NOMO-1 treated with dmso at 0.1 percent for 144 hours (cell line): ENCODE data around the gene ANKRD40.
A peak's percentile ranks its signal among the peaks of the same experiment; 100 is the strongest.

Experiments used
- DNase-seq: peaks from one replicate; lab custom pipeline; 2025; ENCODE audit not compliant: unreplicated experiment; lab: John Stamatoyannopoulos, UW

Gene ANKRD40

DNA sequence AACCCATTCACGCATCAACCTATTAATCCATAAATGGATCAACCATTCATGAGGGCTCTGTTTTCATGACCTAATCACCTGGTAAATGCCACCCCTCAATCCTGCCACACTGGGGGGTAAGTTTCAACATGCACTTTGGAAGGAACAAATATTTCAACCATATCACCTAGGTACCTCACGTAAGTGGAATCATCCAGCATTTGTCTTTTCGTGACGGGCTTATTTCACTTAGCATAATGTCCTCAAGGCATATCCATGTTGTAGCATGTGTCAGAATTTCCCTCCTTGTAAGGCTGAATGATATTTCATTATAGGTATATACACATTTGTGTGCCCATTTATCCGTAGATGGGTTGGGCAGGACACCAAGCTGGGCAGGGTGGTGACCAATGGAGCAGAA is 35.6 kb downstream of the ANKRD40 start:
- no peak for DNase-seq

DNA sequence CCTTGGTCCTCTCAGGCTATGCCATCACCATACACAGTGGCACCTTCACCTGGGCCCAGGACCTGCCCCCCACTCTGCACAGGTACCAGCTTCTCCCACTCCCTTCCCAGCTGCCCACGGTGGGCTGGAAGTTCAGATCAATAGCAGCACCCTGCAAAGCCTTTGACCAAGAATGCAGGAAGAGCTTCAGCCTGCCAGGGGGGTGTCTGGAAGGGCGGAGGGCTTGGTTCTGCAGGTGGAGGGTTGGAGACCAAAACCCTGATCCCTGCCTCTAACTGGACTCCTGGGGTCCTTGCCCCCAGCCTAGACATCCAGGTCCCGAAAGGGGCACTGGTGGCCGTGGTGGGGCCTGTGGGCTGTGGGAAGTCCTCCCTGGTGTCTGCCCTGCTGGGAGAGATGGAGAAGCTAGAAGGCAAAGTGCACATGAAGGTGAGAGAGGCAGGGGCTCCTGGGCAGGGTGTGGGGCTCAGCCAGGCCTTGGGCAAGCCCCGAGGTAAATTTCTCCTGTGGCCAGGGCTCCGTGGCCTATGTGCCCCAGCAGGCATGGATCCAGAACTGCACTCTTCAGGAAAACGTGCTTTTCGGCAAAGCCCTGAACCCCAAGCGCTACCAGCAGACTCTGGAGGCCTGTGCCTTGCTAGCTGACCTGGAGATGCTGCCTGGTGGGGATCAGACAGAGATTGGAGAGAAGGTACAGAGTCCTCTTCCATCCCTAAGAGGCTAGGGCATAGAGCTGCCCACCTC is 38.7 kb downstream of the ANKRD40 start:
- DNase-seq, result no peak

DNA sequence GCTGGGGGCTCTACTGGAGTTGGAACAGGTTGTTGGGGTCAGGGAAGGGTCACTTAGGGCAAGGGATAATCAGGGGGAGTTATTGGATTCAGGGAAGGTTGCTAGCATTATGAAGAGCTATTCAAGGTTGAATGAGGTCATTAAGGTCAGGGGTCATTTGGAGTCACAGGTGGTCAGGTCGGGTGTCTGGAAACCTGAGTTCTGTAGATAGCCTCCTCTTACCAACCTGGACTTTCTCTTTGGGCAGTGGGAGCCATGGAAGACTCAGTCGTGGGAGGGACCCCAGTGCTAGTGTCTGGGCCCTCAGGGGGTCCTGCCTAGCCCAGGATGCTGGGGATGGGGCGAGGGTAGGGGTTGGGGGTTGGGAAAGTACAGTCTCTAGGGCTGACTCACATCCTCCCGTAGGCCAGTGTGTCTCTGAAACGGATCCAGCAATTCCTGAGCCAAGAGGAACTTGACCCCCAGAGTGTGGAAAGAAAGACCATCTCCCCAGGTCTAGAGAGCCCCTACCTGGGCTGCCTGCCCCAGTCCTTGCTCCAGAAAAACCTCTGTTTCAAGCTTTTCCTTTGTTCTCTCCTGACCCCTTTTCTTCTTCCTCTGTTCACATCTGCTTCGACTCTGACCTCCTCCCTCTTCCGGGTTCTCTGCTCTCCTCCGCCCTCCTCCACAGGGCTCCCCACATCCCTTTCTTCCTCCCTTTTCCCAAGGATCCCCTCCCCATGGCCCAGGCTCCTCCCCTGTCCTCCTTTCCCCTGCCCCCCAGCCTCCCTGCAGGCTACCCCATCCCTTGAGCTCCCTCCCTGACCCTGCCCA is 39.5 kb downstream of the ANKRD40 start:
- no peak for DNase-seq

DNA sequence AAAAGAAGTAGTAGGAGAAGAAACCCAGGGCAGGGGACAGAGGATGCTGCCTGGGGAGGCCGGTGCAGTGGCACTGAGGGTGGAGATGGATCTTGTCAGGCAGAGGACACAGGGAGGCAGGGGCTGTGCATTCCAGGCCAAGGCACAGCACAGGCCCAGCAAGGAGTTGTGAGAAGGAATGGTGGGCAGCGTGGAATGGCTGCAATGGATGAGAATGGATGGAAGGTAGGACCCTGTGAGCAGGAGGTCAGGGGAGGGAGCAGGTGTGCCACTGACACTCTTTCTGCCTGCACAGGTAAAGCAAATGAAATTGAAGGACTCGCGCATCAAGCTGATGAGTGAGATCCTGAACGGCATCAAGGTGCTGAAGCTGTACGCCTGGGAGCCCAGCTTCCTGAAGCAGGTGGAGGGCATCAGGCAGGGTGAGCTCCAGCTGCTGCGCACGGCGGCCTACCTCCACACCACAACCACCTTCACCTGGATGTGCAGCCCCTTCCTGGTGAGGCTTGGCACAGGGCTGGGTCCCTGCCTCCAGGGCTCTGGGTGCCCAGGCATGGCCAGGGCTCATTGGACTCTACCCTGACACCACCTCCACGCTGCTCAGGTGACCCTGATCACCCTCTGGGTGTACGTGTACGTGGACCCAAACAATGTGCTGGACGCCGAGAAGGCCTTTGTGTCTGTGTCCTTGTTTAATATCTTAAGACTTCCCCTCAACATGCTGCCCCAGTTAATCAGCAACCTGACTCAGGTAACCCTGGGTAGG is 40.3 kb downstream of the ANKRD40 start:
- DNase-seq, result no peak

DNA sequence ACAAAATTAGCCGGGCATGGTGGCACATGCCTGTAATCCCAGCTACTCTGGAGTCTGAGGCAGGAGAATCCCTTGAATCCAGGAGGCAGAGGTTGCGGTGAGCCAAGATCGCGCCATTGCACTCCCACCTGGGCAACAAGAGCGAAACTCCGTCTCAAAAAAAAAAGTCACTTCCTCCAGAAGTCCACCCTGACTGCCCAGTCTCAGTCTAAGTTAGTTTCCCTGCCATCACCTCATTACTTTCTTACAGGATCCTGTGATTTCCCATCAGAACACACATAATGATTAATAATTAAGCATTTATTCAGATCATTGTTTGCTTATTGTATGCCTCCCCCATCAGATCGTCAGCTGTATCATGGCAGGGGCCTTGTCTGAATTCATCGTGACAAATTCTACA is 41.4 kb downstream of the ANKRD40 start:
- no peak for DNase-seq

DNA sequence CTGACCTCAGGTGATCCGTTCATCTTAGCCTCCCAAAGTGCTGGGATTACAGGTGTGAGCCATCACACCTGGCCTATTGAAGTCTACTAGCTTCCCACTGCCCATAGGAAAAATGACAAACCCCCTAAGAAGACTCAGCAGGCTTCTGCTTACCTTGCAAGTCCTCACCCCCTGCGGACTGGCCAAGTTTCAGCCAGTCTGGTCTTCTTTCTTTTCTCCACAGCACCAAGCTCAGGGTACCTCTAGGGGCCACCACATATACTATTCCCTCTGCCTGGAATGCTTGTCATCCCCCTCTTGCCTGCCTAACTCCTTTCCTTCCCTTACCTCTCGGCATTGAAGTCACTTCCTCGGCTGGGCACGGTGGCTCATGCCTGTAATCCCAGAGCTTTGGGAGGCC is 41.9 kb downstream of the ANKRD40 start:
- no peak for DNase-seq

DNA sequence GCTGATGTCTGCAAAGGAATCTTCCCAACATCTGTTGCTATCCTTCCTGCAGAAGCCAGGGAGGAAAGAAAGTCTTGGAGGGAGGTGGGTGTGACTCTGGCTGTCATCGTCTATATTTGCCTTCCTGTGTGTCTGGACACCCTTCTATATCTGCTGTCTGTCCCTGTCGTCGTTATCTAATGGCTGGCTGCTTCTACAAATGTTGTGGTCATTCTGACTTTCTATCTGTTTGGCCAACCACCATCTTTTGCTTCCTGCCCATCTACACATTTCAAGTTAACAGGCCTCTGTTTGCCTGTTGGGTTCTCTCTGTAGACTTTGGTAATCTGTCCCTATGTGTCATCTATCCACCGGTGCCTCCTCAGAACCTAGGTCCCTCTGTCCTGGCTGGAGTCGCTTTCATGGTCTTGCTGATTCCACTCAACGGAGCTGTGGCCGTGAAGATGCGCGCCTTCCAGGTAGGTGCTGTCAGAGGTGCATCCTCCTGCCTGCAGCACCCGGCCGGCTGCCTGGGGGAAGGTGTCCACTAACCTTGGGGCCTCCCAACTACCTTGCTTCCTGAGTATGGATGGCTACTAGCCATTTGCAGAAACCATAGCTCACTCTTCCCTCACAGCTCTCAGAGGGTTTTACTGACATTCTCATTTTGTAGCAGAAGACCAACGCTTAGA is 42.8 kb downstream of the ANKRD40 start:
- no peak for DNase-seq

DNA sequence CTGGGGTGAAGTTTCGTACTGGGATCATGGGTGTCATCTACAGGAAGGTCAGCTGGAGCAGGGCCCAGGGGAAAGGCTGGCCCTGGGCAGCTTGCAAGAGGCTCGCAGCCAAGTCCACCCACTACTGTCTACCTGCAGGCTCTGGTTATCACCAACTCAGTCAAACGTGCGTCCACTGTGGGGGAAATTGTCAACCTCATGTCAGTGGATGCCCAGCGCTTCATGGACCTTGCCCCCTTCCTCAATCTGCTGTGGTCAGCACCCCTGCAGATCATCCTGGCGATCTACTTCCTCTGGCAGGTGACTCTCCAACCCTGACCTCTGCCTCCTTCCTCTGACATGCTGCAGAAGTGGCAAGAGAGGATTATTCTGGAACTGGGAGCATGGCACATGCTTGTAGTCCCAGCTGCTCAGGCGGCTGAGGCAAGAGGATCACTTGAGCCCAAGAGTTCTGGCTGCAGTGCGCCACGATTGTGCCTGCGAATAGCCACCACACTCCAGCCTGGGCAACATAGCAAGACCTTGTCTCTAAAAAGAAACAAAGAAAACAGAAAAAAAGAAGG is 43.8 kb downstream of the ANKRD40 start:
- DNase-seq, result no peak

DNA sequence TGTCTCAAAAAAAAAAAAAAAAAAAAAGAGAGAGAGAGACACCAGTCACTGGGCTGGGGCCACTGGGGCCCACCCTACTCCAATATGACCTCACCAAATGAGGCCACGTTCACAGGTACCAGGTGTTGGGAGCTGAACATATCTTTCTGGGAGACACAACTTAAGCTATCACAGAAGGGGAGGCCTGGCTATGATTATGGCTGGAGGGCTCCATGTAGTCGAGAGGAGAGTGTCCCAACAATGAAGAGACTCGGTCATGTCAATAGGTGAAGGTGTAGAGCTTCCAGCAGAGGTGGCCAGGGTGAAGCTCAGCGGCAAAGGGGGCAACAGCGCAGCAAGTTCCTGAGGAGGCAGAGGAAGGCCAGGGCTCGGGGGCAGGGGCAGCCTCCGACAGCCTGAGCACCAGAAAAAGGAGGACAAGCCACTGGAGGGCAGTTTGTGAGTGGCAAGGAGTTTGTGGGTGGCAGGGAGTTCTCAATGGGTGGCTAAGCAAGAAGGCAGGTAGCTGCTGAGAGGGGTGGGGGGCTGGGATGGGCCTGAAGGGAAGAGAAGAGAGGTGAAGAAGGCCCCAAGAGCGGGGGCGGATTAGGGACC is 45.0 kb downstream of the ANKRD40 start:
- no peak for DNase-seq

DNA sequence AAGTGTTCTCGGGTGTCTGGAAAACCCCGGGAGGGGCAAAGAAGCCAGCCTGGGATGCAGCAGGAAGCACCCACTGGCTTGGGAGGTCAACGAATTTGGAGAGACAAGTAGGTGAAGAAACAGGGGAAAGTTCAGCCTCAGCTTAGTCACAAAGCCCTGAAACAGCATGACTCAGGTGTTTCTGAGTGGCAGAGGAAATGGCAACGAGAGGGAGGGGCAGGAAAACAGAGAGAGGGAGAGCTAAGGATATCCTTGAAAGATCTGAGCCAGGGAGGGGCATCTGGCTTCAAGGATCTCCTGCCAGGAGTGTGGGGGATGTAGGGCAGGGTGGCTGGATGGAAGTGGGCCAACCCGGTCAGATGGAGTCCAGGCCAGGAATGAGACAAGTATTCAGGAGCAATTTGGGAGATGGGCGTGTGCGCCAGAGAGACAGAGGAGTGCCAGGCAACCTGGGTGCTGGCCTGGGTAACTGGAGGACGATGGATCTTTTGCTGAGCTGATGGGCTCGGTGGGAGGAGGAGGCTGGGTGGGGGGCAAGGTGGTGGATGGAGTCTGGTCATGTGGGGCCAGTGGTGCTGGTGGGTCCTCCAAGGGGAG is 45.8 kb downstream of the ANKRD40 start:
- peak; percentile 50 for DNase-seq

DNA sequence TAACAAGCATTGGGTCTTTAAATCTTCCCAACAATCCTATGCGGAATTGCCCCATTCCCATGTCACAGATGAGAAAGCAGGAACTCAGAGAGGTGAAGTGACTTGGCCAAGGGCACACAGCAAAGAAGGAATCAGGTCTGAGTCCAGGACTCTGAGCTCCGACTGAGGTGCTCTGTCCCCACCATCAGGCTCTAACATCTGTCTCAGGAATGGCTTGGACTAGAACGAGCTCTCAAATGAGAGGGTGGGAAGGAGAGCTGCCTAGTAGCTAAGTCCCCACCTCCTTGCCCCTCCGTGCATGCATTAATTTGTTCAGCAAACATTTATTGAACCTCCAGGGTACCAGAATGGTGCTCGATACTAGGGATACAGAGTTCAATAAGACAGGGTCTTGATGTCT is 46.4 kb downstream of the ANKRD40 start:
- no peak for DNase-seq

DNA sequence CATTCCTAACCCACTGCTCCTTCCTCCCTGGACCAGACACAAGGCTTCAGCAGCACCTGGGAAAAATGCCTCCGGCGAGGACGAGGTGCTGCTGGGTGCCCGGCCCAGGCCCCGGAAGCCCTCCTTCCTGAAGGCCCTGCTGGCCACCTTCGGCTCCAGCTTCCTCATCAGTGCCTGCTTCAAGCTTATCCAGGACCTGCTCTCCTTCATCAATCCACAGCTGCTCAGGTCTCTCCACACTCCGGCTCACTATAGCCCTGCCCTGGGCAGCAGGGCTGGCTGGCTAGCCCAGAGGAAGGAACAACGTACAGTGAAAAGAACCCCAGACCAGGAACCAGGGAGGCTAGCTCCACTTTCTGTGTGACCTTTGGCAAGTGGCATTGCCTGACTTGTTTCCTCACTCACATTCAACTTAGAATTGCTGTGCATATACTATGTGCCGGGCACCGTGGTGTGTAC is 46.8 kb downstream of the ANKRD40 start:
- no peak for DNase-seq

DNA sequence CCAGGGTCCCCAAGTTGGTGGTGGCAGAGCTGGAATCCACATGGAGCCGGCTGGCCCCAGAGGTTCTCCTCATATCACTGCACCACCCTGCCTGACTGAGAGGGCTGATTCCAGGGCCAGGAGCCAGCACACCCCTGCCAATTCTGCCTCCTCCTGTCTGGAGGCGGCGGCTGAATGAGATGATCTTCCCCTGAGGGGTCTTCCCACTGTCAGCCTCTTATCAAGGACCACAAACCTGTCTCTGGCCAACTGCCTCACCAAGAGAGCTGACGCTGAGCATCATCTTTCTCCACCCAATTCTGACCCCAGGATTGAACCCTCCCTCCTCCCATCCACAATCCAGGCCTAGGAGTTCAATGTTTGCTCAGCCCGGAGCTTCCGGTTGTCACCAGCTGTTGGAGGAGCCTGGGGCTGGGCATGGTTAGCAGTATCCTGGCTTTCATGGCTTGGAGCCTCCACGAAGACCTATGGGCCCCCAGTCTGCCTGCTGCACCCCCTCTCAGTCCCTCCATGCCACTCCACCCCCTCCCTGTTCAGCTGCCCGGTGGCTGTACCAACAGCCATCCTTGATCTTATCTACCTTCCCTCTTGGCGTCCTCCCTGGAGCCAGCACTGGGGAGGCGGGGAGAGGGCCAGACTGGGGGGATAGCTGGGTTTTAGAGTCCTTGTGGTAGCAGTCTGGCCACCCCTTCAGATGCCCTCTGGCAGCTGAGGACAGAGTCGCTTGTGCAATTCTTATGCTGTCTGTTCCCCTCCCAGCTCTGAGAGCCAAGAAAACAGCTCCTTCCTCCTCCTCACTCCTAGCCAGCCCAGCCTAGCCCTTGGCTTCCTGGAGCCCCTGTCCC is 47.5 kb downstream of the ANKRD40 start:
- DNase-seq, result peak; percentile 7

DNA sequence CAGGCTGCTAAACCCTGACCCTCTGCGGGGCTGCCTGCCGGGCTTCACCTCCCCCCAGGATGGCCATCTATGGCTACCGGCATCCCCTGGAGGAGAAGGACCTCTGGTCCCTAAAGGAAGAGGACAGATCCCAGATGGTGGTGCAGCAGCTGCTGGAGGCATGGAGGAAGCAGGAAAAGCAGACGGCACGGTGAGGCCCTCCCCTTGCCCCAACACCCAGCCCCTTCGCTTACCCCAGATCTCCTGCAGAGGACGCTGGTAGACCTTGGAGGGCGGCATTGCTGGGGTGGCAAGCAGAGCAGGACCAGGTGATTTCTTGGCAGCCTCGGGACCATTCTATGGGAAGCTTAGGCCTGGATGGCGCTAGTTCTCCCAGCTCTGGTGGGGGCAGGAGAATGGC is 48.5 kb downstream of the ANKRD40 start:
- DNase-seq, result no peak

DNA sequence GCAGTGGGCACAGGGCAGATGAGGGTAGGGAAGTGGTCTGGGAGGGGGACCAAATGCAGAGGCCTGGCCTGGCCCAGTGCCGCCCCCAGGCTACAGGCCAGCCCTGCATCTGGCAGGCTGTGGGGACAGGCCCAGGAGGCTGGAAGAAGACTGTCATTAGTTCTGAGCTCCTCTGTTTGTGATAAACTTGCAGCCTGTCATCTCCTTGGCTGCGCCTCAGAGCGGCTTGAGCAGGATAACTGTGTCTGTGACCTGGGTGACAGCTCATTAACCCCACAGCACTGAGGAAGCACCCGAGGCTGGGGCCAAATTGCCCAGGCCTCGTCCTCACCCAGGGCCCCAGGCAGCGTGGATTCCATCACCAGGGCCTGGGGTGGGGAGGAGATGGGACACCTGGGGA is 49.1 kb downstream of the ANKRD40 start:
- no peak for DNase-seq

DNA sequence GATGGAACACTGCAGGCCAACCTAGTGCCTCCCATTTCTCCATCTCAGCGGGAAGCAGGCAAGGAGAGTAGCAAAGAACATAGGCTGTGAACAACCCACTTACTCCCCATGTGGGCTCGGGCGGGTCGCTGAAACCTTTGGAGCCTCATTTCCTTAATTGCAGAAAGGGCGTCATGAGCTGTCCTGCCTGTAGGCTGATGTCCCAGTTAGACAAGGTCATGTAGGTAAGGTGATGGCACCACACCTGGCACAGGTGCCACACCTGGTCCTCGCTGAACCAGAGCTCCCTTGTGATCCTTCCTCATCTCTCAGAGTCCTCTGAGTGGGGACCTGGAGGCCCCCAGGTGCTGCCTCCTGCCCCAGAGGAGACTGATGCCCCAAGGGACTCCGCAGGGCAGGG is 50.1 kb downstream of the ANKRD40 start:
- no peak for DNase-seq

DNA sequence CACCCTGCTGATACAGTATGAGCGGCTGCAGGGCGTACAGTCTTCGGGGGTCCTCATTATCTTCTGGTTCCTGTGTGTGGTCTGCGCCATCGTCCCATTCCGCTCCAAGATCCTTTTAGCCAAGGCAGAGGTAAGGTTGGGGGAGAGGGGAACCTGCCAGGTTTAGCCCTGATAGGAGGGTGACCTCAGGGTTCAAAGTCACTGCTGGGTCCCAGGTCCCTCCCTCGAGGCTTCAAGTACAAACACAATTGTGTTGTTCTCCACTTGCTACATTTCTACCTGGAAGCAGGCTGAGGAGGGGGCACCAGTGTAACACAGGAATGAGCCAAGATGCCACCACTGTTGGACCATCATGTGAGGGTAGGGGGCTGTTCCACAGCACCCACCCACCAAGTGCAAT is 50.7 kb downstream of the ANKRD40 start:
- no peak for DNase-seq

DNA sequence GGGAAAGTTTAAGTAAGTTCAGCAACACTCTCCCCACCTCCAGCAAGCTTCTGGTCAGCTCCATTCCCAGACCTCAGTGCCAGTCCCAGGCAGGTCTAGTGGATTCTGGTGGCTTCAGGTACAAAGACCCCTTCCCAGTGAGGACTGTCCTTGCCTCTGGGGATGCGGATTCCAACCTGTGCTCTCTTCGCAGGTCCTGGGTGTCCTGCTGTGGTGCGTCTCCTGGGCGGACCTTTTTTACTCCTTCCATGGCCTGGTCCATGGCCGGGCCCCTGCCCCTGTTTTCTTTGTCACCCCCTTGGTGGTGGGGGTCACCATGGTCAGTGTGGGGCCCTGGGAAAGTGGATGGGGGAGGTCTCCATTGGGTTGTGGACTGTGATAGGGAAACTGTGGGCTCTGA is 51.2 kb downstream of the ANKRD40 start:
- DNase-seq, result no peak

DNA sequence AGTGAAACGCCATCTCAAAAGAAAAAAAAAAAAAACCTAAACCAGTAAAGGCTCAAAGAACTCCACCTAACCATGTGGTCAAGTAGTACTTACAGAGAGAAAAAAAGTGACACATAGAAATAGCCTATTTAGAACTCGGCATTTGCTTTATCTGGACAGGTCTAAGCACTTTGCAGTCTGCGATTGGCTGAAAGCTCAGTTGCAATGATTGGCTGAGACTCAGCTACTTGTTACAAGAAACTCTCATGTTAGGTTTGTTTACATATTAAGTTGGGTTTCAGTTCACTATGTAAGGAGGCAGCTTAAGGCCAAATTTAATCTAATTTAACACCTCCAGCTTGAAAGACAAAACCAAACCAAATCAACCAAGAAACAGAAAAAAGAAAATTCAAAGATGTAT is 54.0 kb downstream of the ANKRD40 start:
- no peak for DNase-seq
